ENCODE data around the gene GNPTAB. TPM values are rescaled to one million over a fixed set of nuclear protein-coding genes. Genes with fewer than 3 reads are reported as not detected.

GNPTAB gene
- total and polyA plus RNA-seq, 2 of the 4 experiments (the other 2 are of a cell fraction): 16.0 to 24.2 TPM

- Histone ChIP-seq H3K4ac (ENCODE audit: low read depth, low read length) (no peak overlapping the region), H2BK5ac (ENCODE audit: low read depth, low read length, poor library complexity, severe bottlenecking) (no peak overlapping the region), H3K27me3 (ENCODE audit: control insufficient read depth, insufficient read depth, low read length) (no peaks in the 10 kb centered on the region), H3K18ac (ENCODE audit: low read depth, low read length) (no peak overlapping the region), H3K23ac (ENCODE audit: low read depth, low read length) (no peak overlapping the region), H2BK20ac (ENCODE audit: low read depth, low read length) (no peak overlapping the region), H3K4me2 (ENCODE audit: low read depth, low read length) (no peak overlapping the region), H2BK15ac (ENCODE audit: low read depth, low read length) (no peak overlapping the region), H3K36me3 (ENCODE audit: control insufficient read depth, insufficient read depth, low read length) (no peaks in the 10 kb centered on the region), H4K5ac (ENCODE audit: low read depth, low read length) (no peak overlapping the region), H3K27ac (ENCODE audit: insufficient read depth, low read length) (no peak overlapping the region), H3K14ac (replicated peaks; ENCODE audit: low read depth, low read length) (no peak overlapping the region), H3K79me1 (ENCODE audit: low read depth in 1 of 2, low read length in 2 of 2) (peaks cover 8 to 20% of the 10 kb centered on the region in 2 experiments; a peak in 3 of 4 replicates), H3K4me3 (ENCODE audit: insufficient read depth, low read depth, low read length) (no peak overlapping the region), H3K4me1 (ENCODE audit: control insufficient read depth, insufficient read depth, low read length) (no peaks in the 10 kb centered on the region), H4K20me1 (ENCODE audit: insufficient read depth, low read length) (no peaks in the 10 kb centered on the region), H3K9me3 (ENCODE audit: control insufficient read depth, insufficient read depth, low read length) (no peaks in the 10 kb centered on the region), H3K56ac (ENCODE audit: extremely low read depth, insufficient read depth, low read length) (no peak overlapping the region), H2AK9ac (replicated peaks; ENCODE audit: low read depth, low read length, poor library complexity) (no peak overlapping the region), H3K9me1 (ENCODE audit: insufficient read depth, low read length) (no peaks in the 10 kb centered on the region), H2AK5ac (ENCODE audit: low read depth, low read length) (no peak overlapping the region), H2AFZ (replicated peaks; ENCODE audit: low read length, poor library complexity) (no peak overlapping the region), H3K9ac (ENCODE audit: low read depth, low read length) (no peak overlapping the region), H4K91ac (ENCODE audit: insufficient read depth, low read depth, low read length) (no peak overlapping the region), H4K8ac (ENCODE audit: low read depth in 2 of 2, low read length in 2 of 2) (no peak overlapping the region), H2BK120ac (ENCODE audit: low read depth, low read length) (no peak overlapping the region)
- DNase-seq (no peak), ATAC-seq (ENCODE audit: low read depth) (no peak)
- in situ Hi-C loops (cut with MboI; ENCODE audit: low sequenced_read_pairs): no loop called here
- intact Hi-C loops (cut with micrococcal nuclease): loop anchor here (10.0 kb wide), 1 partner anchor 267 kb away; no protein-coding TSS in a partner anchor
- dilution Hi-C loops (cut with HindIII; ENCODE audit: low sequenced_read_pairs, unreplicated experiment): no loop called here
- CTCF ChIA-PET: interaction anchor here (0.8 to 4.4 kb wide), 3 partner anchors 7 to 78 kb away, joined by 3 to 19 read pairs (median 18); no protein-coding TSS in a partner anchor
- no CpG with 5 or more reads among the region's 1 CpG for WGBS, 2 experiments (ENCODE audit: extremely low coverage in 2 of 2, insufficient read length in 1 of 2)
- TF ChIP-seq CHD1 (IDR thresholded peaks at IDR 0.05; ENCODE audit: low read depth, low read length): no peak
- TF ChIP-seq ELK1 (IDR thresholded peaks at IDR 0.05; ENCODE audit: borderline replicate concordance, low read depth, low read length): no peak
- TF ChIP-seq FOS (IDR thresholded peaks at IDR 0.05; ENCODE audit: low read depth, low read length): no peak
- TF ChIP-seq CTCF (conservative IDR thresholded peaks at IDR 0.05; ENCODE audit: low read depth, low read length): no peak
- POLR2A ChIA-PET (ENCODE audit: unreplicated experiment): no interaction called here
- BruUV-seq (replicated peaks): no TSS peak
These were observed 1.3 kb upstream of the GNPTAB start for GRCh38 chr12:101832030-101832429.
